Stimulated activated naive CD8-positive, alpha-beta T cell treated with anti-CD3 and anti-CD28 coated beads, Interleukin-15, Interleukin-2, amounts not matched to agents 100 ng/mL and 50 ng/mL, for 24 hours (primary cell): ENCODE measurements around the gene TOP1.
A peak's percentile ranks its signal among the peaks of the same experiment; 100 is the strongest.

ENCODE experiments used
- H3K27ac Mint-ChIP-seq: one replicate; pipeline ENCODE4 v1.8.0; 2021; ENCODE audit warnings: mild to moderate bottlenecking, mixed read lengths
- H3K27me3 Mint-ChIP-seq: one replicate; pipeline ENCODE4 v1.8.0; 2021; ENCODE audit warnings: mixed read lengths
- H3K36me3 Mint-ChIP-seq: one replicate; pipeline ENCODE4 v1.8.0; 2021; ENCODE audit warnings: low read depth, mixed read lengths
- H3K4me1 Mint-ChIP-seq: one replicate; pipeline ENCODE4 v1.8.0; 2021; ENCODE audit warnings: low read depth, mixed read lengths
- H3K4me3 Mint-ChIP-seq: one replicate; pipeline ENCODE4 v1.8.0; 2021; ENCODE audit warnings: mild to moderate bottlenecking, mixed read lengths
- H3K9me3 Mint-ChIP-seq: one replicate; pipeline ENCODE4 v1.8.0; 2021; ENCODE audit warnings: mixed read lengths

Gene TOP1

GRCh38 chr20:41078329-41078728, 49.7 kb downstream of the TOP1 start:
- Mint-ChIP-seq H3K27me3 (no peaks in the 10 kb centered on the region), H3K9me3 (no peaks in the 10 kb centered on the region), H3K4me3 (no peak overlapping the region), H3K36me3 (peaks cover 70% of the 10 kb centered on the region), H3K4me1 (peaks cover 54% of the 10 kb centered on the region), H3K27ac (peak overlapping the region; percentile 12)

- H3K9me3 Mint-ChIP-seq = no peaks in the 10 kb centered on the region
- H3K4me3 Mint-ChIP-seq = no peak overlapping the region
- no peaks in the 10 kb centered on the region for H3K27me3 Mint-ChIP-seq
- H3K36me3 Mint-ChIP-seq = peaks cover 77% of the 10 kb centered on the region
- peaks cover 47% of the 10 kb centered on the region for H3K4me1 Mint-ChIP-seq
- H3K27ac Mint-ChIP-seq = no peak overlapping the region
These were observed 50.4 kb downstream of the TOP1 start for GRCh38 chr20:41079066-41079465.

DNA sequence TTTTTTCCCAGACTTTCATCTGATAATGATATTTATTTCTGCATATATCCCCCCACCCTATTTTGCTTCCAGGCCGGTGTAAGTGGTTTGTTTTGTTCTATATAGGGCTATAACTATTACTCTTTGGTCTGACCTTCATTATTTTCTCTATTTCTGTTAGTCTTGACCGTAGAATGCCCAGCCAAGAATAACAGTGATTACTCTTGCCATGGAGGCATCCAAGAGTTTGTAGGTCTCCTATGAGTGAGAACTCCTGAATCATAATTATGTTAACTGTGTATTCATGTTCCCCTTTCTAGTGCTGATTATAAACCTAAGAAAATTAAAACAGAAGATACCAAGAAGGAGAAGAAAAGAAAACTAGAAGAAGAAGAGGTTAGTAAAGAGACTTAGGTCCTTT, 52.2 kb downstream of the TOP1 start:
- Mint-ChIP-seq H3K27ac (no peak overlapping the region), H3K4me1 (peaks cover 41% of the 10 kb centered on the region), H3K36me3 (peaks cover 89% of the 10 kb centered on the region)

DNA sequence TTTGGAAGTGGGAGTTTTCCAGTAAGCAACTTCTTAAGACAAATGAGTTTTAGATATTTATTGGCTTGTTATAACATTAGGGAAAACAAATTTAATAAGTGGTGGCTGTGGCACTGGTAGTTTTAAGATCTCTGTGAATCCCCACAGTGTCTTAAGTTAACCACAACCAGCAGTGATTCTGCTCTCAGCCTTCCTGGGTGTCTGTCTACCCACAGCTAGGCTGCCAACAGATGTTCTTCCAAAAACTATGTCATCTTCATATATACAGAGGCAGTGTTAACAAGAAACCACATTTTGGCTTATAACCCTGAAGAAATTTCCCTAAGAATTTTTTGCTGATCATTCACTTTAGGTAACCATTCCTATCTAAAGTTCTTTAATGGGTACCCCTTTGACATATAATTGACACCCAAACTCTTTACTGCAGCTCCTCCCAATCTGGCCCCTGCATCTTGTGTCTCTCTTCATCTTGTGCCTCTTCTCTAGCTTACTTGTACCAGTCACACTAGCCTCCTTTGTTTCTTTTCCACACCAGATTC, 52.7 kb downstream of the TOP1 start:
- Mint-ChIP-seq H3K4me3 (no peak overlapping the region), H3K4me1 (peaks cover 38% of the 10 kb centered on the region), H3K36me3 (peaks cover 87% of the 10 kb centered on the region), H3K27me3 (no peaks in the 10 kb centered on the region), H3K9me3 (no peaks in the 10 kb centered on the region), H3K27ac (no peak overlapping the region)

More for the DNA sequence above, 52.2 kb downstream of the TOP1 start:
- no peak overlapping the region for H3K4me3 Mint-ChIP-seq
- H3K27me3 Mint-ChIP-seq = no peaks in the 10 kb centered on the region
- no peaks in the 10 kb centered on the region for H3K9me3 Mint-ChIP-seq

DNA sequence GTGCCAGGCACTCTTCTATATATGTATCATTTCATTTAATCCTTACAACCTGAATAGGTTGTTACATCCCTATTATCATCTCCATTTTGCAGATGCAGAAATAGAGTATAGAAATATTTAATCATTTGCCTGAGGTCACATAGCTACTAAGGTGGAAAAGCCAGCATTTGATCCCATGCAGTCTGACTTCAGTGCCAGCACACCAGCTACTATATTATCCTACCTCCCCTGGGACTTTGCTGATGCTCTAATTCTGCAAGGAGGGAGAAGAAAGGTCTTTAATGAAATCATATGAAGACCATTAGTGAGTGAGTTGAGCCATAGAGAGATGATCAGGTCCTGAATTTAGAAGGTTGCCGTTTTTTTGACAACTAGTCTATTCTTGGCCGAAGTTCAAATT, 53.7 kb downstream of the TOP1 start:
- Mint-ChIP-seq H3K27me3 (no peaks in the 10 kb centered on the region), H3K36me3 (peaks cover 87% of the 10 kb centered on the region), H3K27ac (no peak overlapping the region), H3K4me3 (no peak overlapping the region), H3K4me1 (peaks cover 37% of the 10 kb centered on the region), H3K9me3 (no peaks in the 10 kb centered on the region)

DNA sequence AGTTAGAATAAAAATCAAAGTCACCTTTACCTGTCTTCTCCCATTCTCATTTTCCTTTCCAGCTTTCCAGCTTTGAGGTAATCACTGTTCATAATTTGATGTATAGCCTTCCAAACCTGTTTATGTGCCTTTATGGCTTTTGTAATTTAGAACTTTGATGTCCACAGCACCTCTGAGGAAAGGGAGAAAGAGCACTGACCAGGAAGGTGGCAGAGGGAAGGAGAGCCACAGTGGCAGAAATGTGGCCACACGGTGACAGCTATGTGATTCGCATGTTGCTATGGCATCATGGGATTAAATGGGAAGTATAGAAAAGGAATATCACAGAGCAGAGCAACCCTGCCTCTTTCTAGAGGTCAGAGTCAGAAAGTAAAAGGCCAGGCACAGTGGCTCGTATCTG, 57.0 kb downstream of the TOP1 start:
- H3K27me3 Mint-ChIP-seq = no peaks in the 10 kb centered on the region
- H3K9me3 Mint-ChIP-seq = no peaks in the 10 kb centered on the region
- no peak overlapping the region for H3K4me3 Mint-ChIP-seq
- no peak overlapping the region for H3K27ac Mint-ChIP-seq
- peaks cover 21% of the 10 kb centered on the region for H3K4me1 Mint-ChIP-seq
- H3K36me3 Mint-ChIP-seq = peaks cover 75% of the 10 kb centered on the region

DNA sequence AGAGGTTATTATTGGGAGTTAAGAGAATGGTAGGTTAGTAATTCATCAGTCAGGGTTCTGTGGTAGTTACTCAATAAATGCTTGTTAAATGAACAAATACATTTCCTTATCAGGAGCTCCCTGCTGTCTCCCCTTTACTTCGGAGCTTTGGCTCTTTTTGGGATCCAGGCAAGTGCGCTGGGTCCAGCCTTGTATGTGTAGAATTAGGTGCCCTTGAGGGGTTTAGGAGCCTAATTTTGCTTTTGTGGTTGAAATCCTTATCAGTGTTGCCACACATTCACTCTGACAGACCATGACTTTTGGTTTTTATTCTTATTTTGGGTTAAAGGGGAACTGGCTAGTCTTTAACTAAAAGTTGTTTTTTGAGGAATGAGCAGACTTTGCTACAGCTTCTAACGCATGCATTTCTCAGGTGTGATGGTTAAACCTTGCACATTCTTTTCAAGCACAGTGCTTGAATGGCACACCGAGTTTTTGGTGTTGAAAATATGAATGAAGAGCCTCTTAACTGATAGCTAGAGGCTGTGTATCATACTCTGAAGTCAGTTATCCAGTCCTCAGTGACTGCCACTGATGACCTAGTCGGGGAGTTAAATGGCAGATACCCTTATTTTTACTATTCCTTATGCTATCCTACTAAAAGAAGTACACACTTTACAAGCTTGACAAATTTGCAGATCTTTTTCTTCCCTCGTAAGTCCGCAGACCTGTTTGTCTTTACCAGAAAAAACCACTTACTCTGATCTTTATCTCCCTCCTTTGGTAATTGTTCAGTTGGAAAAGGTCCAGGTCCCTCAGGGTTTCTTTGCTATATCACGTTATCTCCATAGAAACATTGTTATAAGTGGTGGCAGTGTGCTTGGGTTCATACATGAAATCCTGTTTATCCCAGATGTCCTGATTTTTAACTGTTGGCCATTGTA, 58.0 kb downstream of the TOP1 start:
- no peak overlapping the region for H3K4me3 Mint-ChIP-seq
- peaks cover 18% of the 10 kb centered on the region for H3K4me1 Mint-ChIP-seq
- no peaks in the 10 kb centered on the region for H3K9me3 Mint-ChIP-seq
- H3K27ac Mint-ChIP-seq = no peak overlapping the region
- peaks cover 66% of the 10 kb centered on the region for H3K36me3 Mint-ChIP-seq
- no peaks in the 10 kb centered on the region for H3K27me3 Mint-ChIP-seq

GRCh38 chr20:41087325-41087685, 58.7 kb downstream of the TOP1 start:
- Mint-ChIP-seq H3K36me3 (peaks cover 66% of the 10 kb centered on the region), H3K4me3 (no peak overlapping the region), H3K27me3 (no peaks in the 10 kb centered on the region), H3K27ac (no peak overlapping the region), H3K4me1 (peaks cover 18% of the 10 kb centered on the region), H3K9me3 (no peaks in the 10 kb centered on the region)

DNA sequence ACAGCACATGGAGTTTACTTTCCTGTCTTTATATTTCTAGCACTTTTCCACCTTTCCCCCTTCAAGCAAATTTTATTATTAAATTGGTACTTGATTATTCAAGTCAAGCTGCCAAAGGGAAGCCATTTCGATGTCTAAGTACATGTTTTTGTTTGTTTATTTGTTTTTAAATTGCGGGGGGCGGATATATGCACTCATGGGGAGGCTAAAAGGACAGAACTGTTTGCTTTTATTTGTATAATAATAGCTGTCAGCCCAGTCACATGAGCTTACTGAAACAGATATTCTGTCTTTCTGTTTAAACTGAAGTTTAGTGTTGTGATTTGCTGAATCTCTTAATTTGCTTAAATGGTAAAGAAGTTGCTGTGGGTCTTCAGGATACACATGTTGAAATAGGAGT, 59.2 kb downstream of the TOP1 start:
- H3K27ac Mint-ChIP-seq = no peak overlapping the region
- H3K9me3 Mint-ChIP-seq = no peaks in the 10 kb centered on the region
- peaks cover 18% of the 10 kb centered on the region for H3K4me1 Mint-ChIP-seq
- no peaks in the 10 kb centered on the region for H3K27me3 Mint-ChIP-seq
- no peak overlapping the region for H3K4me3 Mint-ChIP-seq
- H3K36me3 Mint-ChIP-seq = peaks cover 67% of the 10 kb centered on the region

- Mint-ChIP-seq H3K36me3 (peaks cover 62% of the 10 kb centered on the region), H3K4me1 (peaks cover 18% of the 10 kb centered on the region), H3K9me3 (no peaks in the 10 kb centered on the region), H3K27me3 (no peaks in the 10 kb centered on the region), H3K27ac (no peak overlapping the region), H3K4me3 (no peak overlapping the region)
These were observed 60.9 kb downstream of the TOP1 start for GRCh38 chr20:41089555-41089954.

GRCh38 chr20:41091927-41092326, 63.3 kb downstream of the TOP1 start:
- peaks cover 53% of the 10 kb centered on the region for H3K36me3 Mint-ChIP-seq
- H3K4me1 Mint-ChIP-seq = peaks cover 3% of the 10 kb centered on the region

DNA sequence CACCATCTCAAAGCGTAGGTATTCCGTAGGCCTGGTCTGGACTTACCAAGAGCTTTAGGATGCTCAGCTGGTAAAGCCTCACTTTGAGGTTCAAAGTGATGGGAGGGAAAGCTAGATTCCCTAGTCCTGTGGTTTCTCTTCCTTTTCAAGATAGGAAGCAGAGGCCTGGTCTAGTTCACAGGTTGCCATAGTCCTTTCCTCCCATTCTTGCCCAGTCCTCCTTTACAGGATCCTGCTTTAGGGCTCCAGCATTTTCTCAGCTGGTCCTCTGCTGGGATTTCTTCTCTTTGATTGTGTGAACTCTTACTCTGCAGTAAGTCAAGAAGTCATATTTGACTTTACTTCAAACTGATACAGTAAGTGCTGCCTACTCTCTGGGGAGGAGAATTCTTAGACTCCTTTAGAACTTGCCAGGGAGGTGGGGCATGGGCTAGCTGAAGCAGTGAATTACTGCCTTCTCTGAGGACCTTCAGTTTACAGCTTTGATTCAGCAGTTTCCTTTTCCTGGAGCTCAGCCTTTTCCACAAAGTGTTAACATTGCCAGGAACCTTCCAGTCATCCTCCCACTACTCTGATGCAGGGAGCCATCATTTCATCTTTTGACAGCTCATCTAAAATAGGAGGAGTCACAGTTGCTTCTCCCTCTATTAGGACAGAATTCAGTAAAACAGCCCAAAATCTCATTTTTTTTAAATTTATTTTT, 65.9 kb downstream of the TOP1 start:
- H3K36me3 Mint-ChIP-seq = peaks cover 61% of the 10 kb centered on the region
- H3K27me3 Mint-ChIP-seq = no peaks in the 10 kb centered on the region
- no peaks in the 10 kb centered on the region for H3K4me1 Mint-ChIP-seq
- H3K9me3 Mint-ChIP-seq = no peaks in the 10 kb centered on the region
- H3K4me3 Mint-ChIP-seq = no peak overlapping the region
- no peak overlapping the region for H3K27ac Mint-ChIP-seq

More at GRCh38 chr20:41091927-41092326, 63.3 kb downstream of the TOP1 start:
- no peak overlapping the region for H3K4me3 Mint-ChIP-seq
- H3K27ac Mint-ChIP-seq = peak overlapping the region; percentile 18
- no peaks in the 10 kb centered on the region for H3K27me3 Mint-ChIP-seq
- no peaks in the 10 kb centered on the region for H3K9me3 Mint-ChIP-seq

DNA sequence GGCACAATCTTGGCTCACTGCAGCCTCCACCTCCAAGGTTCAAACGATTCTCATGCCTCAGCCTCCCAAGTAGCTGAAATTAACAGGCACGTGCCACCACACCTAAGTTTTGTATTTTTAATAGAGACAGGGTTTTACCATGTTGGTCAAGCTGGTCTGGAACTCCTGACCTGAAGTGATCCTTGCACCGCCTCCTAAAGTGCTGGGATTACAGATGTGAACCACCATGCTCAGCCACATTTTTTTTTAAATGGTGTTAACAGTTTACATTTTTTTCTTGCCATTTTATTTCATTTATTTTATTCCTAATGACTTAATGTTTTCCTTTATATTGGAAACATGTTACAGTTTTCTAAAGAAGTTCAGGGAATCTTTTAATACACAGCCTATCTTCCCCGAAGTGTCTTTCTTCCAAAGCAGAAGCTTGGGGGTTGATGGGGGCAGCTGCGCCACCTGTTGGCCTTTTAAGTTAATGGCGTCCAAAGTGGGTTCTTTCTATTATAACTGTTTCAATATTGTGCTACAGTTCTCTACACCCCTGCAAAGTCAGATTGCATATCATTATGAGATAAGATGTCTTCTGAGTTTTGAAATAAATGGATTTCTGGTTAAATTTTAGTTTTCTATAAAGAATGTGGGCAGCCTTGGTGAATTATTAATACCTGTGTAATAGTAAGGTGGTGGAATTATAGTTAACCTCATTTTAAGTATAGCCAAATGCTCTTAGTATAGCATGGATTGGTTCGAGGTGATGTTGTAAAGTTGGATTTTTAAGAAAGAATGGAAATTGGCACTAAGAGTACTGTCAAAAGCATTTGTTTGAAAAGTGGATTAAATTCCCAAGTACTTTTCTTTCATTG, 66.7 kb downstream of the TOP1 start:
- Mint-ChIP-seq H3K9me3 (no peaks in the 10 kb centered on the region), H3K27ac (no peak overlapping the region), H3K4me1 (no peaks in the 10 kb centered on the region), H3K4me3 (no peak overlapping the region), H3K36me3 (peaks cover 67% of the 10 kb centered on the region), H3K27me3 (no peaks in the 10 kb centered on the region)

DNA sequence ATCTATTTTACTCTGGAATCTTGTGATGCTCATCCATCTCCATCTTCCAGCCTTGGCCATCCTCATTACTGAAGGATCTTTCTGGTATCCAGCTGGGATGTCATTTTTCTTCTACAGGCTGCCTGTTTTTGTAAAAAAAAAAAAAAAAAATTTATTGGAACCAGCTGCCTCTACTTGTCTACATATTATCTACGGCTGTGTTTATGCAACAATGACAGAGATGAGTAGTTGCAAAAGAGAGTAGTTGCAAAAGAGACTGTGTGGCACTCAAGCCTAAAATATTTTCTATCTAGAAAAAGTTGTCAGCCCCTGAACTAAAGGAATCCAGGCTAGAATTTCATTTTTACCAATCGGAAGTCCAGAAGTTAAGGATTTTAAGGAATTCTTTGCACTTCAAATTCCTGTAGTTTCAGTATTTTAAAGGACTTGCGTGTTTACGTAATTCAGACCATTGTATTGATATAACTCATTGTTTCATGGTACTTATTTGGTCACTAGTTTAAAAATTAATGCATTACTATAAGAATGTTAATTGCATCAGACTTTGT, 70.2 kb downstream of the TOP1 start:
- peaks cover 73% of the 10 kb centered on the region for H3K36me3 Mint-ChIP-seq
- no peaks in the 10 kb centered on the region for H3K9me3 Mint-ChIP-seq
- no peaks in the 10 kb centered on the region for H3K4me1 Mint-ChIP-seq
- H3K27me3 Mint-ChIP-seq = no peaks in the 10 kb centered on the region
- no peak overlapping the region for H3K4me3 Mint-ChIP-seq
- H3K27ac Mint-ChIP-seq = no peak overlapping the region
